Activated naive CD8-positive, alpha-beta T cell treated with anti-CD3 and anti-CD28 coated beads, Interleukin-2, amount 10 ng/mL, durations not matched to agents 7 days and 5 days (primary cell): ENCODE data around the gene TUT4. TPM values are rescaled to one million over a fixed set of nuclear protein-coding genes. Genes with fewer than 3 reads are reported as not detected.

Source experiments
- ATAC-seq: fragments of 150-1000 bp; cut with Tn5 transposase; one replicate; pipeline ENCODE4 v1.10.0; 2021; ENCODE audit warnings: low read depth, moderate library complexity
- POLR2A ChIA-PET: fragments of 350-600 bp; sonication (Branson Sonifier 250); formaldehyde crosslinking; loops from one replicate; lab custom pipeline; 2021; ENCODE audit warnings: antibody characterized with exemption; lab: Charles Lee
- DNase-seq: peaks from one replicate; pipeline ENCODE4 v3.0.0; 2021
- H3K27ac Mint-ChIP-seq: one replicate; pipeline ENCODE4 v1.8.0; 2022; ENCODE audit warnings: mild to moderate bottlenecking, mixed read lengths
- H3K27me3 Mint-ChIP-seq: one replicate; pipeline ENCODE4 v1.8.0; 2022; ENCODE audit warnings: mild to moderate bottlenecking, moderate library complexity, mixed read lengths
- H3K36me3 Mint-ChIP-seq: one replicate; pipeline ENCODE4 v1.8.0; 2021; ENCODE audit warnings: mild to moderate bottlenecking, mixed read lengths
- H3K4me1 Mint-ChIP-seq: one replicate; pipeline ENCODE4 v1.8.0; 2021; ENCODE audit warnings: mixed read lengths
- H3K4me3 Mint-ChIP-seq: one replicate; pipeline ENCODE4 v1.8.0; 2022; ENCODE audit warnings: mild to moderate bottlenecking, moderate library complexity, mixed read lengths
- H3K9me3 Mint-ChIP-seq: one replicate; pipeline ENCODE4 v1.8.0; 2021; ENCODE audit warnings: mixed read lengths
- total RNA-seq, 2 experiments: library from RNA; stranded (reverse); gene quantifications; one replicate each; pipeline ENCODE4 v1.2.3, GENCODE V29; 2021

The TUT4 gene, protein sequence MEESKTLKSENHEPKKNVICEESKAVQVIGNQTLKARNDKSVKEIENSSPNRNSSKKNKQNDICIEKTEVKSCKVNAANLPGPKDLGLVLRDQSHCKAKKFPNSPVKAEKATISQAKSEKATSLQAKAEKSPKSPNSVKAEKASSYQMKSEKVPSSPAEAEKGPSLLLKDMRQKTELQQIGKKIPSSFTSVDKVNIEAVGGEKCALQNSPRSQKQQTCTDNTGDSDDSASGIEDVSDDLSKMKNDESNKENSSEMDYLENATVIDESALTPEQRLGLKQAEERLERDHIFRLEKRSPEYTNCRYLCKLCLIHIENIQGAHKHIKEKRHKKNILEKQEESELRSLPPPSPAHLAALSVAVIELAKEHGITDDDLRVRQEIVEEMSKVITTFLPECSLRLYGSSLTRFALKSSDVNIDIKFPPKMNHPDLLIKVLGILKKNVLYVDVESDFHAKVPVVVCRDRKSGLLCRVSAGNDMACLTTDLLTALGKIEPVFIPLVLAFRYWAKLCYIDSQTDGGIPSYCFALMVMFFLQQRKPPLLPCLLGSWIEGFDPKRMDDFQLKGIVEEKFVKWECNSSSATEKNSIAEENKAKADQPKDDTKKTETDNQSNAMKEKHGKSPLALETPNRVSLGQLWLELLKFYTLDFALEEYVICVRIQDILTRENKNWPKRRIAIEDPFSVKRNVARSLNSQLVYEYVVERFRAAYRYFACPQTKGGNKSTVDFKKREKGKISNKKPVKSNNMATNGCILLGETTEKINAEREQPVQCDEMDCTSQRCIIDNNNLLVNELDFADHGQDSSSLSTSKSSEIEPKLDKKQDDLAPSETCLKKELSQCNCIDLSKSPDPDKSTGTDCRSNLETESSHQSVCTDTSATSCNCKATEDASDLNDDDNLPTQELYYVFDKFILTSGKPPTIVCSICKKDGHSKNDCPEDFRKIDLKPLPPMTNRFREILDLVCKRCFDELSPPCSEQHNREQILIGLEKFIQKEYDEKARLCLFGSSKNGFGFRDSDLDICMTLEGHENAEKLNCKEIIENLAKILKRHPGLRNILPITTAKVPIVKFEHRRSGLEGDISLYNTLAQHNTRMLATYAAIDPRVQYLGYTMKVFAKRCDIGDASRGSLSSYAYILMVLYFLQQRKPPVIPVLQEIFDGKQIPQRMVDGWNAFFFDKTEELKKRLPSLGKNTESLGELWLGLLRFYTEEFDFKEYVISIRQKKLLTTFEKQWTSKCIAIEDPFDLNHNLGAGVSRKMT (N-terminal part only)
- 100 to 1,000 TPM; 104 to 110 TPM for total RNA-seq

DNA sequence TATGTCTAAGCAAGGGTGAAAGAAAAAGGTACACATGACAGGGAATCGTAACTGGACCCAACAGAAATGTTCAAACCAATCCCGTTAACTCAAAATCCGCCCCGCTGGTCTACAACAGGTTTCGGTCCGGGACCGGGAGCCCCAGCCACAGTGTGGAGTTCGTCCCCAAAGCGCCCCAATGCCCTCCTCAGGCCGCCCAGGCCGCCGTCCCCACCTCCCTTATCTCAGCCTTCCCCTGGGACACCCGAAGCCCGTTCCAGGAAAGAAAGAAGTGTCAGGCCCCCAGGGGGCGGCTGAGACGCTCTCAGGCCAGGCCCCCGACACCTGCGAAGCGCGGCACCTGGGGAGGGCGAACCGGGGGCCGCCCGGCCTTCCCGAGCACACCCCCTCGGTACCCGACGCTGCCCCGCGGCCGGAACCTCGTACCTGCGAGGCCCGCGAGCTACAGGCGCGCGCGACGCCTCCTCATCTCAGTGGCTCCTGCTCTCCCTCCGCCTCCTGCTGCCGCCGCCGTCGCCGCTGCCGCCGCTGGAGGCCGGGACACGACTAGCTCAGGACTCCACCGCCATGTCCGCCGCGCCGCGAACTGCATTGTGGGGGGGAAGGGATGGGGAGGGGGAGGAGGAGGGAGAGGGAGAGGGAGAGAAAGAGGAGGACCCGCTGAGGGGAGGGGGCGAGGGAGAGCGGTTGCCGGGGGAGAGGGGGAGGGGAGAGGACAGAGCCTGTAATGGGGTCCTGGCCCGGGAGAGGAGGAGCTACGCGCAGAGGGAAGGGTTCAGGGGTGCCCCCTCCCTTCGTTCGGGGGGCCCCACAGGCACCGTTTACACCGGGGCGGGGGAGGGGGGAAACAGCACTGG lies at the start of gene TUT4:
Gene TUT4 (minus strand): TSS at position 588 of the 857 bp plus-strand sequence. CDS start 26,812 bp downstream, outside the sequence.
- peaks cover 14% of the 10 kb centered on the region for H3K4me1 Mint-ChIP-seq
- POLR2A ChIA-PET: interaction anchor here (0.6 to 2.1 kb wide), 20 partner anchors 10 to 644 kb away, joined by 3 to 34 read pairs (median 5); partner anchors contain the start of genes CC2D1B, CPT2, ORC1 and PRPF38A
- DNase-seq (peak; percentile 81), ATAC-seq (peak; percentile 51)
- H3K36me3 Mint-ChIP-seq: peaks cover 2% of the 10 kb centered on the region
- H3K9me3 Mint-ChIP-seq: no peaks in the 10 kb centered on the region
- peak within 1 kb of the TSS; percentile 70 for H3K4me3 Mint-ChIP-seq
- H3K27me3 Mint-ChIP-seq: peaks cover 2% of the 10 kb centered on the region
- H3K27ac Mint-ChIP-seq: peak within 1 kb of the TSS; percentile 73

DNA sequence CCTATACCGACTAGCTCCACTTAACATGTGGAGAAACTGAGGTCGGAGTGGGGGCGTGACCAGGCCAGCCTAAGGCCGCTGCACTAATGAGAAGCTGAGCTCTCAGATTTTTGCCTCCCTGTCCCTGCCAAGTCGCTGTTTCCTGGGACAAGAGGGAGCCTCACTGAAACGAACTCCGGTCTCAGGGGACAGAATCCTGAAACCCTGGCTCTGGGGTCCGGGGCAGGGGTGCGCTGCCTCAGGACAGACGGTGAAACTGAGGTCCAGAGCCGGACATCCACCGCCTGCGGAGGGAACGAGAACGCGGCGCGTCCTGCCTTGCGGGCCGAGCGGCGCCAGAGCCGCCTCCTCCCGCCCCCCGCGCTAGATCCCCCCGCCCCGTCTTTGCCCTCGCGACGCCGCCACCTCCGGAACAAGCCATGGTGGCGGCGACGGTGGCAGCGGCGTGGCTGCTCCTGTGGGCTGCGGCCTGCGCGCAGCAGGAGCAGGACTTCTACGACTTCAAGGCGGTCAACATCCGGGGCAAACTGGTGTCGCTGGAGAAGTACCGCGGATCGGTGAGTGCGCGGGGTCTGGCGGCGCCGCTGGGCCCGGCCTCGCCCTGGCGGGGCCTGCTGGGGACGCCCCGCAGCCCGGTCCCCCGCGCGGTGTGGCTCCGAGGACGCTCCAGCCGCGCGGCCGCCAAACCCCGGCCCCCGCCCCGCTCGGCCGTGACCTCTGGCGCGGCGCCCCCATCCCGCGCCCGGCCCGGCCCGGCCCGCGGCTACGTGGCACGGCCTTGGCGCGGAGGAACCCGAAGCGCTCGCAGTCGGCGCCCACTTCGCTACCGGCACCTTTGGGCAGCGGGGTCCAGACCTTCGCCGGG lies 49.3 kb upstream of the TUT4 start, which contains the start of gene GPX7:
Gene GPX7 (plus strand): TSS at position 381 of the 865 bp plus-strand sequence. CDS start 39 bp downstream, at position 420.
- Mint-ChIP-seq H3K27me3 (no peaks in the 10 kb centered on the region), H3K9me3 (no peaks in the 10 kb centered on the region), H3K4me3 (peak within 1 kb of the TSS; percentile 87), H3K27ac (peak within 1 kb of the TSS; percentile 86), H3K4me1 (peaks cover 27% of the 10 kb centered on the region), H3K36me3 (peaks cover 8% of the 10 kb centered on the region)
- DNase-seq (peak; percentile 76), ATAC-seq (peak; percentile 64)
- POLR2A ChIA-PET: interaction anchor here (1.1 to 3.4 kb wide), 5 partner anchors 29 to 198 kb away, joined by 3 to 21 read pairs (median 4); partner anchors contain the start of genes ORC1, PRPF38A, SHISAL2A and TUT4

DNA sequence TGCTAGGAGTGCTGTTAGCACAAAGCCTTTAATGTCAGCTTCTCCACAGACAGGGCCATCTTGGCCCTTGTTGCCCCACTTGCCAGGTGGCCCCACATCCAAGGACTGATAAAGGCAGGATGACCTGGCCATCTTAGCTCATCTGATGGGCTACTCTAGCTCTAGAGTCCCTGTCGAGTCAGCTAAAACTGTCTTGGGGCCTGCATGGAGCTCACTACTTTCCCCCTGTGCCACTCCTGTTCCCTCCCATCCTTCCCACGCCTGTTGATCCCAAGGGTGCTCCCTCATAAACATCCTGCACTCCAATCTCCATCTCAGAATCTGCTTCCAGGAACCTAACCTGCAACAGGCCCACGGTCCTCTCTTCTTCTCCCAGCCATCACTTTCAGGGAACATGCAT lies 48.6 kb upstream of the TUT4 start:
- DNase-seq (no peak), ATAC-seq (no peak)
- H3K4me1 Mint-ChIP-seq: peaks cover 27% of the 10 kb centered on the region
- H3K9me3 Mint-ChIP-seq: no peaks in the 10 kb centered on the region
- POLR2A ChIA-PET: interaction anchor here (1.1 to 1.4 kb wide), 4 partner anchors 30 to 197 kb away, joined by 3 to 5 read pairs (median 4); partner anchors contain the start of genes ORC1, PRPF38A and TUT4
- H3K36me3 Mint-ChIP-seq: peaks cover 8% of the 10 kb centered on the region
- H3K27me3 Mint-ChIP-seq: no peaks in the 10 kb centered on the region
- H3K27ac Mint-ChIP-seq: peak overlapping the region; percentile 41
- peak overlapping the region; percentile 74 for H3K4me3 Mint-ChIP-seq

DNA sequence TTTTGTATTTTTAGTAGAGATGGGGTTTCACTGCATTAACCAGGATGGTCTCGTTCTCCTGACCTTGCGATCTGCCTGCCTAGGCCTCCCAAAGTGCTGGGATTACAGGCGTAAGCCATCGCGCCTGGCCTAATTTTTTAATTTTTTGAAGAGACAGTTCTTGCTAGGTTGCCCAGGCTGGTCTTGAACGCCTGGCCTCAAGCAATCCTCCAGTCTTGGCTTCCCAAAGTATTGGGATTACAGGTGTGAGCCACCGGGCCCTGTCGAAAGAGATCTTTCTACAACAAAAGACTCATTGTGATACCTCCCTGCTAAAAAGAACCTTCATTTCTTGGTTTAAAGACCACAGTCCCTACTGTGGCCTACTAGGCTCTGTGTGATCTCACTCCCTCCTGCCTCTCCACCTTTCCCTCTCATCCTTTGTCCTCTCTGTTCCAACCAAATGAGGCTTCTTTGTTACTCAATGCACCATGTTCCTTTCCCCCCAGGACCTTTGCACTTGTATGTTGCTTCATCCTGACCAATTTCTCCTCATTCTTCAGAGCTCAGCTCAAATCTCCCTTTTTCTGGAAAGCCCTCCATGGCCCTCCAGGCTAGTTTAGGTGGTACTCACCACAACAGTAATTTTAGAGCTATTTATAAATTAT lies 47.8 kb upstream of the TUT4 start:
- DNase-seq (no peak), ATAC-seq (no peak)
- POLR2A ChIA-PET: interaction anchor here (1.1 to 1.4 kb wide), 3 partner anchors 33 to 196 kb away, joined by 3 to 5 read pairs (median 4); partner anchors contain the start of genes ORC1, PRPF38A and TUT4
- no peaks in the 10 kb centered on the region for H3K9me3 Mint-ChIP-seq
- peaks cover 25% of the 10 kb centered on the region for H3K4me1 Mint-ChIP-seq
- H3K27me3 Mint-ChIP-seq: no peaks in the 10 kb centered on the region
- H3K4me3 Mint-ChIP-seq: no peak overlapping the region
- H3K27ac Mint-ChIP-seq: no peak overlapping the region
- H3K36me3 Mint-ChIP-seq: peaks cover 2% of the 10 kb centered on the region

DNA sequence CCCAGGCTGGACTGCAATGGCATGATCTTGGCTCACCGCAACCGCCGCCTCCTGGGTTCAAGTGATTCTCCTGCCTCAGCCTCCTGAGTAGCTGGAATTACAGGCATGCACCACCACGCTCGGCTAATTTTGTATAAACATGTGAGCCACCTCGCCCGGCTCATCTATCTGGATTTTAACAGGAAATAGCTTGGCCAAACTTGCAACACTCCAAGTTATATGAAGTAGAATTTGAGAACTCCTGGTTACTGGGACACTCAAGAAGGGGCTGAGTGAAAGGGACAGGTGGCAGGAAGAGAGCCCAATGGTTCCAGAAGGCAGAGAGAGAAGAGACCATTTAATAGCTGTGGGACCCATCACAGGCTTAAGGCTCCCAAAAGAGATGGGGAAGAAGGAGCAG lies 46.3 kb upstream of the TUT4 start:
- Mint-ChIP-seq H3K36me3 (peaks cover 2% of the 10 kb centered on the region), H3K27me3 (no peaks in the 10 kb centered on the region), H3K4me3 (no peak overlapping the region), H3K4me1 (peaks cover 20% of the 10 kb centered on the region), H3K9me3 (no peaks in the 10 kb centered on the region), H3K27ac (no peak overlapping the region)
- ATAC-seq (no peak), DNase-seq (no peak)
- POLR2A ChIA-PET: no interaction called here

DNA sequence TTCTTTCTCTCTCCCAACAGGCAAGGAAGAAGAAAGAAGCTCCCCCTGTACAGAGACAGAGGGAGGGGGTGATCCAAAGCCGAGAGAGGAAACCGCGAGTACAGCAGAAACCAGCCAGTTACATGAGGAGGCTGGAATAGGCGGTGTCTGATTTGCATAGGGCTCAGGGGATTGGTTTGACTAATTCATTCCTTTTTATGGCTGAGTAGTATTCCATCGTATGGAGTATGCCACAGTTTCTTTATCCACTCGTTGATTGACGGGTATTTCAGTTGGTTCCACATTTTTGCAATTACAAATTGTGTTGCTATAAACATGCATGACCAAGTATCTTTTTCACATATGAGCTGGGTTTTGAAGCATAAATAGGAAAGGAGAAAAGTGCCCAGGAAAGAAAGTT lies 45.8 kb upstream of the TUT4 start:
- no peak for ATAC-seq
- Mint-ChIP-seq H3K4me3 (no peak overlapping the region), H3K9me3 (no peaks in the 10 kb centered on the region), H3K27ac (no peak overlapping the region), H3K4me1 (peaks cover 16% of the 10 kb centered on the region), H3K36me3 (peaks cover 2% of the 10 kb centered on the region), H3K27me3 (no peaks in the 10 kb centered on the region)
- POLR2A ChIA-PET: no interaction called here
- DNase-seq: no peak

DNA sequence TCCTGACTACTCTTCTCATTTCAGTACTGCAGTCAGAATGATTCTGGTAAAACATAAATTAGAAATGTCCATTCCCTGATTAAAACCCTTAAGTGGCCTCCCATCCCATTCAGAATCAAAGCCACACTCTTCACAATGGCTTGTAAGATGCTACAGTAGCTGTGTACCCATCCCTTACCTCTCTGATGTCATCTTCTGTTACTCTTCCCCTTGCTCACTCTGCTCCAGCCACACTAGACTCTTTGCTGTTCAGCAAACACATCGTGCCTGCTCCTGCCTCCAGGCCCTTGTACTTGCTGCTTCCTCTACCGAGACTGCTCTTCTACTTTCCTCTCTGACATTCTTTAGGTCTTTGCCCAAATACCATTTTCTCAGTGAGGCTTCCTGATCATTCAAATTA lies 45.0 kb upstream of the TUT4 start:
- Mint-ChIP-seq H3K27ac (no peak overlapping the region), H3K27me3 (no peaks in the 10 kb centered on the region), H3K4me1 (peaks cover 8% of the 10 kb centered on the region), H3K36me3 (peaks cover 2% of the 10 kb centered on the region), H3K9me3 (no peaks in the 10 kb centered on the region), H3K4me3 (no peak overlapping the region)
- ATAC-seq (no peak), DNase-seq (no peak)
- POLR2A ChIA-PET: no interaction called here

DNA sequence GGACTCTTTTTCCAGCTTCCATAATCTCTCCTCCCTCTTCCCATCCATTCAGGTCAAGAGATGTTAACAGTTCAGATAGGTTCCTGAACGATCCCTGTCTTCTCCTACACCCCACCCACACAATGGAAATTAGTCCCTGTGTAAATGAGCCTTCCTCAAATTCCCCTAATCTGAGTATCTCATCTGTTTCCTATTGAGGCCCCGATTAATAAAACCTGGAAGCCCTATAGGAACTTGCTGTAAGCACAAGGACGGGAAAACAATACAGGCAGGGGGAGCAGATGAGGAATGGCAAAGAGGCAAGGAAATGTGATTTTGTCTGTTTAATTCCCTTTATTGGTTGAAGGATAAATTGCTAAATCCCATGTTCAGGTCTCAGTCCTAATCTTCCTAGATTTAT lies 42.2 kb upstream of the TUT4 start:
- Mint-ChIP-seq H3K4me1 (peaks cover 2% of the 10 kb centered on the region), H3K27ac (no peak overlapping the region), H3K4me3 (no peak overlapping the region), H3K9me3 (no peaks in the 10 kb centered on the region), H3K36me3 (no peaks in the 10 kb centered on the region), H3K27me3 (no peaks in the 10 kb centered on the region)
- POLR2A ChIA-PET: no interaction called here
- no peak for DNase-seq
- no peak for ATAC-seq

DNA sequence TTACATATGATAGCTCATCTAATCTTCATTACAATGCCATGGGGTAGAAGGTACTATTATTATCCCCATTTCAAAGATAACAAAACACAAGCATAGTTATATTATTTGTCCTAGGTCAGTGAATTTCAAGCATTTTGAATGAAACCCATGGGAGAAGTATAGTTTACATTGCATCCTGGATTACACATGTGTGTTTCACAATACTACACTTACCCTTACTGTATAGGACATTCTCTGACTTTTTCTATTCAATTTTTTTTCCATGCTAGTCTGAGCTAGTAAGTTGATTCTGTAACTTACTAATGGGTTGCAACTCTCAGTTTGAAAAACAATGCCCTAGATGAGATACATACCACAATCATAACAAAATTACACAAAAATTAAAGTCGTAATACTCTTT lies 40.6 kb upstream of the TUT4 start:
- no peak for ATAC-seq
- H3K4me1 Mint-ChIP-seq: peaks cover 4% of the 10 kb centered on the region
- H3K9me3 Mint-ChIP-seq: no peaks in the 10 kb centered on the region
- H3K27ac Mint-ChIP-seq: no peak overlapping the region
- no peak for DNase-seq
- POLR2A ChIA-PET: interaction anchor here (0.5 kb wide), 1 partner anchor 22 kb away, joined by 3 read pairs; no protein-coding TSS in a partner anchor
- H3K27me3 Mint-ChIP-seq: no peaks in the 10 kb centered on the region
- no peaks in the 10 kb centered on the region for H3K36me3 Mint-ChIP-seq
- H3K4me3 Mint-ChIP-seq: no peak overlapping the region

DNA sequence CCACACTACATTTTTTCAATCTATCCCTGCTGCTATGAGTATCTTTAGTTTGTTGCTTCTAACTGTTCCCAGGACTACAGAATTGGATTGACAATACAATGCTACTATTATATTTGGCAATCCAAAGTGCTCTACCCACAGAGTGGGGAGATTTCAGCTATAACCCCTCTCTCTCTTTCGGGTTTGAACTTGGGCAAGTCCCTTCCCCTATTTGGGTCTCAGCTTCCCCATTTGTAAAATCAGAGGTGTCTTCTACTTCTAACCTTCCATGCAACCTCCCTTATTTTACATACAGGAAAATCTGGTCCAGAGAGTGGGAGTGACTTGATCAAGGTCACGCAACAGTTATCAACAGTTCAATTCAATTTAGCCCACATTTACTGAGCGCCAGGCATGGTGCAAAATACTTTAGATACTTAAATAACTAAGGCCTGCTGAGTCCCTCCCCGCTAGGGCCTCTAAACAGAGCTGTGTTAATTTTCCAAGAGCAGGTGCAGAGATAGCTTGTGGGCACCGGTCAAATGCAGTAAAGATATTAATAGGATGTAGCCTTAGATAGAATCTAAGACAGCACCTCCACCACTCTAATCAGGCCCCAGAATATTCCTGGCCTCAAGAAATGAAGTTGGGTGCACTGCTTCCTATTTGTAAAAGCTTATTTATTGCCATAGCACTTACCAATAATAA lies 39.9 kb upstream of the TUT4 start:
- peaks cover 2% of the 10 kb centered on the region for H3K4me1 Mint-ChIP-seq
- no peaks in the 10 kb centered on the region for H3K27me3 Mint-ChIP-seq
- POLR2A ChIA-PET: interaction anchor here (0.6 kb wide), 1 partner anchor 39 kb away, joined by 3 read pairs; no protein-coding TSS in a partner anchor
- H3K36me3 Mint-ChIP-seq: no peaks in the 10 kb centered on the region
- H3K9me3 Mint-ChIP-seq: no peaks in the 10 kb centered on the region
- H3K27ac Mint-ChIP-seq: no peak overlapping the region
- DNase-seq (no peak), ATAC-seq (no peak)
- no peak overlapping the region for H3K4me3 Mint-ChIP-seq
